DND-41 (cell line): Measurements from ENCODE around the gene MAGIX.

Experiments used
- EZH2 ChIP-seq: IDR thresholded peaks from 3 replicates; pipeline ENCODE4 v1.6.1; 2012; ENCODE audit warnings: borderline replicate concordance, low read depth, mild to moderate bottlenecking, moderate library complexity, low read length, inconsistent platforms; ENCODE audit not compliant: severe bottlenecking
- TF ChIP-seq, protein P1 (sequence below): IDR thresholded peaks from 2 replicates; pipeline ENCODE4 v1.5.1; 2012; ENCODE audit warnings: borderline replicate concordance, low read length, moderate library complexity, mild to moderate bottlenecking; ENCODE audit not compliant: poor library complexity, severe bottlenecking; ENCODE audit errors: extremely low read depth

DNA sequence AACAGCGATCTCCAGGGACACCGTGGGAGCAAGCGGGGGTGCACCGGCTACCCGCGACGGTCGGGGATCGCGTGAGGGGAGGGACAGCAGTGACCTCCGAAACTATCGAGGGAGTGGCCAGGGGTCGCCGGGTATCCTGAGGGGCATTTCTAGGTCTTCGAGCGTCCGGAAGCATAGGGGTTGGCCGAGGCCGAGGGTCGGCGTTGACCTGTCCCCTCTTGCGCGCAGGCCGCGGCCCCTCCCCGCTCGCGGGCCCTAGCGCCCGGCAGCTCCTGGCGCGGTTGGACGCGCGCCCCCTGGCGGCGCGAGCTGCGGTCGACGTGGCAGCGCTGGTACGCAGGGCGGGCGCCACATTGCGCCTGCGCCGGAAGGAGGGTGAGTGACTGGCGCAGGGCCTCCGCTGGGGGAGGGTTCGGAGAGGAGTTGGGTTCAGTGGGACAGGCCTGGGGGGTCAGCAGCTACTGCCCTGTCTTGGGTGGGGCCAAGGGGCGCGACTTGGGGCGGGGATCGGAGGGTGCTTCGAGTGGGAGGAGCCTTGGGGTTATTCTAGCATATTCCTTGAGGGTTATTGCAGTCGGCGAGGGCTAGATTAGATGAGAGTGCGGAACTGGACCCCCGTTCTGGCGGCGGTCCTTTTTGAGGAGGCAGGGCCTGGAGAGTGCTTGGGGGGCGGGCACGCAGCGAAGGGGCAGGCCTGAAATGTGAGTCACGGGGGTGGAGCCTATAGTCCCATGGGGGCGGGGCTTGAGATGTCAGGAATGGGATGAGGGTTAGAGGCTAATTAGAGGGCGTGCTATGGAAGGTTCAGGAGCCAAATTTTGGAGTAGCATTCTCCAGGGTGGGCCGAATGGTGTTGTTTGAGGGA is 1.2 kb downstream of the MAGIX start:
- TF ChIP-seq, protein P1, sequence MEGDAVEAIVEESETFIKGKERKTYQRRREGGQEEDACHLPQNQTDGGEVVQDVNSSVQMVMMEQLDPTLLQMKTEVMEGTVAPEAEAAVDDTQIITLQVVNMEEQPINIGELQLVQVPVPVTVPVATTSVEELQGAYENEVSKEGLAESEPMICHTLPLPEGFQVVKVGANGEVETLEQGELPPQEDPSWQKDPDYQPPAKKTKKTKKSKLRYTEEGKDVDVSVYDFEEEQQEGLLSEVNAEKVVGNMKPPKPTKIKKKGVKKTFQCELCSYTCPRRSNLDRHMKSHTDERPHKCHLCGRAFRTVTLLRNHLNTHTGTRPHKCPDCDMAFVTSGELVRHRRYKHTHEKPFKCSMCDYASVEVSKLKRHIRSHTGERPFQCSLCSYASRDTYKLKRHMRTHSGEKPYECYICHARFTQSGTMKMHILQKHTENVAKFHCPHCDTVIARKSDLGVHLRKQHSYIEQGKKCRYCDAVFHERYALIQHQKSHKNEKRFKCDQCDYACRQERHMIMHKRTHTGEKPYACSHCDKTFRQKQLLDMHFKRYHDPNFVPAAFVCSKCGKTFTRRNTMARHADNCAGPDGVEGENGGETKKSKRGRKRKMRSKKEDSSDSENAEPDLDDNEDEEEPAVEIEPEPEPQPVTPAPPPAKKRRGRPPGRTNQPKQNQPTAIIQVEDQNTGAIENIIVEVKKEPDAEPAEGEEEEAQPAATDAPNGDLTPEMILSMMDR, result peak; percentile 85
- no peak for TF ChIP-seq EZH2
